Vagina (tissue), 2 donors: ENCODE results near the gene NRP2.

Source experiments
- POLR2A ChIP-seq, 2 donors: fragments of 450-650 bp; IDR thresholded peaks; one replicate each; pipeline ENCODE4 v1.6.1; 2017; ENCODE audit warnings: antibody characterized with exemption in 2 of 2, mild to moderate bottlenecking in 2 of 2, moderate library complexity in 2 of 2
- TF ChIP-seq, protein P1 (sequence below), 3 experiments: fragments of 450-650 bp in 2 of 3; fragments of 200-600 bp in 1 of 3; sonication (generic) in 1 of 3; IDR thresholded peaks; one replicate each; pipeline ENCODE4 v1.5.1; 2017 to 2019; ENCODE audit warnings: antibody characterized with exemption in 3 of 3, mild to moderate bottlenecking in 2 of 3, moderate library complexity in 2 of 3

DNA sequence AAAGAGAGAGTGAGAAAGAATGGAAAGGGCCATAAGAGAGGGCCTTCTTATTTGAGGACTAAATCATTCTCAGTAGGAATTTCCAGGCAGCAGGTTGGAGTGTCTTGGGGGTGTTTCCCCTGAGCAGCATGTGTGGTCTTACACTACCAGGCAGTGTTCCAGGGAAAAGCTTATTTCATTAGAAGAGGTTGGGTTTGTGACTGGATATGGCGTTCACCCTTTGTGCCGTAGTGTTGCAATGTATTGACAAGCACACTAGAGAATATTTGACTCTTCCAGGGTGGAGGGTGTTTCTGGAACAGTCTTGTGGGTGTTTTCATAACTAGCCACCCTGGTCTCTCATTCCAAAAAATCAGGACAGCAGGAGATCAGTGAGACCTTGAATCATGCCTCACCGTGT, 105.5 kb downstream of the NRP2 start:
- TF ChIP-seq, protein P1, sequence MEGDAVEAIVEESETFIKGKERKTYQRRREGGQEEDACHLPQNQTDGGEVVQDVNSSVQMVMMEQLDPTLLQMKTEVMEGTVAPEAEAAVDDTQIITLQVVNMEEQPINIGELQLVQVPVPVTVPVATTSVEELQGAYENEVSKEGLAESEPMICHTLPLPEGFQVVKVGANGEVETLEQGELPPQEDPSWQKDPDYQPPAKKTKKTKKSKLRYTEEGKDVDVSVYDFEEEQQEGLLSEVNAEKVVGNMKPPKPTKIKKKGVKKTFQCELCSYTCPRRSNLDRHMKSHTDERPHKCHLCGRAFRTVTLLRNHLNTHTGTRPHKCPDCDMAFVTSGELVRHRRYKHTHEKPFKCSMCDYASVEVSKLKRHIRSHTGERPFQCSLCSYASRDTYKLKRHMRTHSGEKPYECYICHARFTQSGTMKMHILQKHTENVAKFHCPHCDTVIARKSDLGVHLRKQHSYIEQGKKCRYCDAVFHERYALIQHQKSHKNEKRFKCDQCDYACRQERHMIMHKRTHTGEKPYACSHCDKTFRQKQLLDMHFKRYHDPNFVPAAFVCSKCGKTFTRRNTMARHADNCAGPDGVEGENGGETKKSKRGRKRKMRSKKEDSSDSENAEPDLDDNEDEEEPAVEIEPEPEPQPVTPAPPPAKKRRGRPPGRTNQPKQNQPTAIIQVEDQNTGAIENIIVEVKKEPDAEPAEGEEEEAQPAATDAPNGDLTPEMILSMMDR (IDR thresholded peaks at IDR 0.05), result no peak
- TF ChIP-seq POLR2A (IDR thresholded peaks at IDR 0.05), result no peak
